Measurements from ENCODE around the gene C1S.

Gene C1S

GRCh38 chr12:7107636-7108002 lies 47.1 kb downstream of the C1S start:
- no peak for DNase-seq

DNA sequence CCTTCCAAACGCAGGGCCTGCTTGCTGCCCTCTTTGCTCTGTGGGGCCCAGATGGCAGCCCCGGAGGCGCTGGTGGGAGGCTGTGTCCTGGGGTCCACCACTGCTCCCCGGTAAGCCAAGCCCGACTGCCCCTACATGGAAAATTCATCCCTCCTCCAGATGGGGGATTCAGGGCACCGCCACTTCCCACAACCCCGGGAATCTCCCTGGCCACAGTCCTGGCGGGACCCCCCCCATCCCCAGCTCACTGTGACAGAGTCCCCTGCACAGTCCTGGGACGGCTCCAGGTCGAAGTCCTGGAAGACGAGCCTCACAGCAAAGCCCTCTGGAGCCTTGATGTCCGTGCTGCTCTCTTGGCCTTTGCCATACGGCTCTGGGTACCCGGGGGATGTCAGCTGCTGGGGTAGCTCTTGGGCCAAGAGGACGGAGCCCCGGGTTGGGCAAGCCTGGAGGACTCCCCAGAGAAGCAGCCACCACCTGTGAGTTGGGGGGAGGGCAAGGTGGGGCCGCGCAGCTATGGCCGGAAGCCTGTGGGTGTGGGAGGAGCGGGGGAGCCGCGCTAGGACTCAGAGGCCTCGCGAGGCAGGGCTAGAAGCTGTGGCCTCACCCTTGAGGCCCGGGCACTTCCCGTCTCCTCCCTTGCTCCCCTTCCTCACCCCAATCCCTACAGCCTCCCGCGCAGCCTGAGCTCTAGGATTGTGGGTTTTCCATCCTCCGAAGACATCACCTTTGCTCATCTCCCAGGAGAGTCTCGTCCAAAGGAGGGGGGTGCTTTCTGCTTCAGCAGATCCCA lies 47.7 kb downstream of the C1S start:
- no peak for DNase-seq

DNA sequence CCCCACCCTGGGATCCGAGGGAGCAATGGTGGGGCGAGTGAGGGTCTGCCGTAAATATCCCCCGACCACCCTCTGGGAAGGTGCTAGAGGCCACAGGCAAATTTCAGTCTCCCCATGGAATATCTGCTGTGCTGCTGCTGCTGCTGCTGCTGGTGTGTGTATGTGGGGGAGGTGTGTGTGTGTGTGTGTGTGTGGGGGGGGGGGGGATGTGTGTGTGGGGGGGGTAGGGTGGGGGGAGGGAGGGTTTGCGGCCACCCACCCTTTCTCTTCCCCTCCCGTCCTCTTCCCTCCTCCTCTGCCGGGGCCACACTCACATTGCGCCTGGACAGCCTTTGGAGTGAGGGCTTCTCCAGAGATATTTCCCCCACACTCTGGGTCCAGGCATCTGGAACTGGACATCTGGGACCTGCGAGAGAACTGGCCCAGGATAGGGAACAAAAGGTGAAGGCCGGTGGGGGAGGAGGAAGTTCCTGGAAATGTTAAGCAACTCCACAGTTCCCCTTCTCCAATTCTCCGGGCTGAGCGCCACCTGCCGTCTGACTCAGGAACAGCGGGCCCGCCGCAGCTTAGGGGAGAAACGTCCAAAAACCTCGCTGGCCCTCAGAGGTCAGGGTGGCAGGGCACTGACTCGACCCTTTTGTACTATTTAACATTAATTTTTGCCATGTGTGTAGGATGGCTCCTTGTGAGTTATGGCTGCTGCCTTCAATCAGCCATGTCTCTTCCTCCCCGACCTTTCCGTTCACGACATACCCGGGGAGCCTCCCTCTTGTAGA lies 48.5 kb downstream of the C1S start, which contains the start of gene C1RL:
Gene C1RL, minus strand, starts transcription at position 419 of the 776 bp plus-strand sequence. Its CDS starts 34 bp downstream, at position 385.
- DNase-seq, result no peak

DNA sequence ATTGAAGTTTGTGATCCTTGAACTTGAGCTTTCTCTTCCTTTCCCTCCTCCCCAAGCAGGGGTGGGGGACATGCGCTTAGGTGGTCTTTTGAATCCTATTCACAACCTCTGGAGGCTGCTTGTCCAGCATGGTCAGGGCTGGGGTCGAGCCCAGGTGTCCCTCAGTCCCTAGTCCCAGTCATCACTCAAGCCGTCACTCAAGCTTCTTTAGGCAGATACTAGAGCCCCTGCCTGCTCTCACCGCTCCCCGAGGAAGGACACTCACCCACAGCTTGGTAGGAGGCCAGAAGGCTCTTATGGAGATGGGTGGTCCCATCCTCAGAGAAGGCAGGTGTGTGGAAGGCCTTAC lies 49.0 kb downstream of the C1S start:
- no peak for DNase-seq

DNA sequence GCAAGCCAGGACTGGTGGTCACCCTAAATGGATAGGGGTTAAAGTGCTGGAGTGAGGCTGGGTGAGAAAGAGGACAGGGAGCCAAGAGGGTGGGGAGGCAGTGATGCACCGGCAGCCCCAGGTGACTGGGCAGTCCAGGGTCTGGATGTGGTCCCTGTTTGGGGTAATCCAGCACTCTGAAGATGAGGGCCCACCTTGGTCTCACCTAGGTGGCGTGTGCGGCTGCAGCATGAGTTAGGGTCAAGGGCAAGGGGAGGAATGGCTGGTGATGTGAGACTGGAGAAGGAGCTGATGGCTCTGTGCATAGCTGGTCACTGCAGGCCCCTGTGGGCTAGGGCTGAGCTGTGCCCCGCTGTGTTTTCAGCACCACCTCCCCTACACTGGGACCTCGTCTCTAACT lies 50.1 kb downstream of the C1S start:
- DNase-seq, result no peak

DNA sequence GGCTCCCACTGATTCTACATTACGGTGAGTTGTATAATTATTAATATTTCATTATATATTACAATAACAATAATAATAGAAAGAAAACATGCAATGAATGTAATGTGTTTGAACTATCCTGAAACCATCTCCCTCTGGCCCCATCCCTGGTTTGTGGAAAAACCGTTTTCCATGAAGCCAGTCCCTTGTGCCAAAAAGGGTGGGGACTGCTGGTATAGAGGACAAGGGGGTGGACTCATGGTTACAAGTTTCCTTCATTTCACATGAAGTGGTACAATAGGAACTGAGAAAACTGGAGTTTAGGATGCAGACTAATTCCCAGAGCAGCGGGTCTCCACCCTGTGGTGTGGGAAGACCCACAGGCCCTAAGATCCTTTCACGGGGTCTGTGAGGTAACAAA lies 51.5 kb downstream of the C1S start:
- no peak for DNase-seq

DNA sequence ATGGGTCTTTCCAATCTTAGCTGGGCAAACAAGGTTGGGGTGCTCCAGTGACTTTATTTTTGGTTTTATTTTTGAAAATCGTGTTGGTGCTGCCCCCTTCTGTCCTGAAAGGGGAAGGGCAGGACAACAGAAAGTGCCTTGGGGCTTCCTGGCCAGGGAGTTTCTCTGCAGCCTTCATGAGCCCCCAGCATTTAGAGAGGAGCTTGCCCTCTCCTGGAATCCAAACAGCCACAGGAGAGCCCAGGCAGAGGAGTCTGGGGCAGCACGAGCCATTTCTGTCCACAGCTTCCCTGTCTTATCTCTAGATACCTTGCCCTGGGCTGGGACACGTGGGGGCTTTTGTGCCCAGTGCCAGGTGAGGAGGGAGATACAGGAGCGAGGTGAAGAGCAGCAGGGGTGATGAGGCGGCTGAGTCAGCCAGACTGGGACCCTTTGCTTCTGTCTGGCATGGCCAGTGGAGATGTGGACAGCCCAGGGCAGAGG lies 52.9 kb downstream of the C1S start:
- no peak for DNase-seq

DNA sequence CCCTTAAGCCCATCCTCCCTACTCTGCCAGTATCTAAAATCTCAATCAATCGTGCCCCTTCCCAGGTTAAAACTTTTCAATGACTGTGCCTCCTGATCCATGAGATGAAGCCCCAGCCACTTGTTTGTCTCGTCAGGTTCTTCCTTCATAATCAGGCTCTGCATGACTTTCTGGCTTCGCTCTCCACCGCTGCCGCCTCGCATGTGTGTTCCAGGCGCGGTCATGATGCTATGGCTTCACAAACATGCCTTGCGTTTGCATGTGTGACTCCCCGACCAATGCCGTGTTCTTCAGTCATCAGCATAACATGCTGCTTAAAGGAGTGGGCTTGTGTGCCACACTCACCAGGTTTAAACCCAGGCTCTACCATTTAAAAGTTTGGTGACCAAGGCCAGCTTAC lies 53.5 kb downstream of the C1S start:
- DNase-seq, result no peak

GRCh38 chr12:7114851-7115250 lies 54.3 kb downstream of the C1S start:
- no peak for DNase-seq

DNA sequence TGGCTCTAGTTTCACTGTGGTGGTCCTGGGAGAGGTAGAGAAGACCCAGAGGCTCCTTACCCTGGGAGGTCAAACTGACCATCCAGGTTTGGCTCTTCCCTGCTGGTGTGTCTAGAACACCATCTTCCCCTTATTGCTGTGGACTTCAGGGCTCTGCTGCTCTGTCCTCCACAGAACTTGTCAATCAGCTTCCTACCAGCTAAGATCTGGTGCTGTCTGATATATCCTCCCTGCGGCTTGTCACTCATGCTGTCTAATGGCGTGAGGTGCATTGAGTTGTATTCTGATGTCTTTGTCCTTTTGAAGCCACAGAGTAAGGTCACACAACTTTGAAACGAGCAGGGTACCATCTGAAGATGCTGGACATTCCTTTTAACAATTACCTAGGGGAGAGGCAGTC lies 55.7 kb downstream of the C1S start:
- DNase-seq, result no peak

DNA sequence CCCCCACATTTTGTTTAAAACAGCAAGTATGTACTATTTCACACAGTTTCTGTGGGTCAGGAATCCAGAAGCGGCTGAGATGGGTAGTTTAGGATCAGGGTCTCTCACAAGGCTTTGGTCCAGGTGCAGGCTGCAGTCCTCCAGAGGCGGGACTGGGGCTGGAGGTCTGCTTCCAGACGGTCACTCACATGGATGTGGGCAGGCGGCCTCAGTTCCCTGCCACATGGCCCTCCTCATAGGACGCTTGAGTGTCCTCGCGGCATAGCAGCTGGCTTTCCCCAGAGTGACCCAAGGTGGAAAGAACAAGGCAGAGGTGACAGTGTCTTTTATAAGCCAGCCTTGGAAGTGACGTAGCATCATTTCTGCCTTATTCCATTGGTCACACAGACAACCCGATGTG lies 56.4 kb downstream of the C1S start:
- no peak for DNase-seq

DNA sequence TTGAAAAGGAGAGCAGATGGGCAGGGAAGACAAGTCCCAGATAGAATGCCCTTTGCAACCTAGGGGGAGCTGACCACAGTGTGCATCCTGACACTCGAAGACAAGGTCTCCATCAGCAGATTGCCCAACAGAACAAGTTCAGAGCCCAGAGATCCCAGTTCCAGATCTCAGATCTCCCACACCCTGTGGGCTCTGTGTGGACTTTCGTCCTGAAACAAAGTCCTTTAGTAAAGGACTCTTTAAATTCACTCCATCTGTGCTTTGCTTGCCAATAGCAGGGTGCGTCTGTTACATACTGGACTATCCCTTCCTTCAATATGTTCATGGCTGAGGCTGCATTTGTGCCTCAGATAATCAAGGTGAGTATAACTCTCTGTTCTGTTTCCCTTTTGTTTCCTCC lies 57.2 kb downstream of the C1S start:
- no peak for DNase-seq

GRCh38 chr12:7118881-7119280 lies 58.4 kb downstream of the C1S start:
- no peak for DNase-seq

DNA sequence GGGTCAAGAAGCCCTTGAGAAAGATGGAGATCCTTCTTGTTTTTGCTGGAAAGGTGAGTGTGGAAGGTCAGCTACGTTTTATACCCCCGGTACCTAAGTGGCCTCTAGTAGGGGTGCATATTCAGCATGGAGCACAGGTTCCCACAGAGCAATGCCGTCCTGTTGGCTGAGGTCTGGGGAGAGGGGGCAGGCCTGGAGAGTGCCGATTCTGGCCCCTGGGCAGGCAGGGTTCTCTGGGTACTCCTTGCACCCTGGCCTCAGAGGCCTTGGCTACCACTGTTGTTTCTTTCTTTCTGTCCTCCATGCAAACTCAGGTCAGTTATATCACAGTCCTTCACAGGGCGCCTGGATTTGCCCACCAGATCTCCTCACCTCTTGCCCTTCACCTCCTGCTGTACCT lies 59.6 kb downstream of the C1S start:
- no peak for DNase-seq
